A549 (cell line): ENCODE results near the gene IL23A. TPM values are rescaled to one million over a fixed set of nuclear protein-coding genes. Genes with fewer than 3 reads are reported as not detected.
A peak's percentile ranks its signal among the peaks of the same experiment; 100 is the strongest.

ENCODE experiments used
- ATAC-seq, 2 experiments: fragments of 200-7000 bp in 1 of 2; fragments of >200 bp in 1 of 2; cut with Nextera tagmentation in 1 of 2; cut with Tn5 transposase in 1 of 2; 3 replicates each; pipeline versions ENCODE4 v1.8.0 to v1.9.1; 2018 to 2020; ENCODE audit warnings: mild to moderate bottlenecking in 1 of 2, moderate library complexity in 1 of 2
- CTCF ChIA-PET: fragments of 300-600 bp; sonication (Branson Sonifier 250); formaldehyde crosslinking; extraction: SDS; loops from one replicate; lab custom pipeline; 2021; ENCODE audit warnings: antibody characterized with exemption, inconsistent platforms; lab: Yijun Ruan, JAX
- POLR2A ChIA-PET: fragments of 350-600 bp; formaldehyde crosslinking; extraction: SDS; loops from one replicate; lab custom pipeline; 2021; ENCODE audit warnings: antibody characterized with exemption, inconsistent platforms; lab: Yijun Ruan, JAX
- DNase-seq, 2 experiments: peaks; one replicate each; pipeline versions ENCODE4 v3.0.0 to v3.0.0-alpha.2; 2011 to 2016; ENCODE audit warnings: low read depth in 1 of 2, low spot score in 1 of 2
- FAIRE-seq: peaks from 2 replicates; lab custom pipeline; 2011; peaks lifted over from hg19 to GRCh38; lab: Jason Lieb, UNC
- H3K27ac ChIP-seq, 2 experiments: fragments of >200 bp; sonication (Bioruptor Twin); formaldehyde crosslinking; 3 replicates each; pipeline ENCODE4 v1.5.1; 2016 to 2017
- H3K4me1 ChIP-seq: fragments of >200 bp; sonication (Bioruptor Twin); formaldehyde crosslinking; 3 replicates; pipeline ENCODE4 v1.6.1; 2016
- H3K4me2 ChIP-seq: fragments of >200 bp; sonication (Bioruptor Twin); formaldehyde crosslinking; 3 replicates; pipeline ENCODE4 v1.6.1; 2016
- H3K4me3 ChIP-seq: fragments of >200 bp; sonication (Bioruptor Twin); formaldehyde crosslinking; 3 replicates; pipeline ENCODE4 v1.5.1; 2016
- H3K9me3 ChIP-seq: fragments of >200 bp; sonication (Bioruptor Twin); formaldehyde crosslinking; 3 replicates; pipeline ENCODE4 v1.6.1; 2016
- CBX8 ChIP-seq: fragments of 200-600 bp; sonication (generic); IDR thresholded peaks from 2 replicates; pipeline ENCODE4 v1.6.1; 2016
- CTCF ChIP-seq: fragments of >200 bp; sonication (Bioruptor Twin); formaldehyde crosslinking; IDR thresholded peaks from 3 replicates; pipeline ENCODE4 v1.5.1; 2016
- ELK1 ChIP-seq: fragments of 150-350 bp; IDR thresholded peaks from 2 replicates; pipeline ENCODE4 v1.6.1; 2014; ENCODE audit warnings: low read depth, mild to moderate bottlenecking, low read length
- FOXS1 ChIP-seq: fragments of 250-450 bp; sonication (Bioruptor Pico); IDR thresholded peaks from 2 replicates; pipeline ENCODE4 v1.5.0; 2020; ENCODE audit warnings: mild to moderate bottlenecking, moderate library complexity
- KDM5A ChIP-seq: fragments of 200-600 bp; sonication (generic); IDR thresholded peaks from 2 replicates; pipeline ENCODE4 v1.6.1; 2016; ENCODE audit warnings: antibody characterized with exemption, mild to moderate bottlenecking
- MAFK ChIP-seq: fragments of 450-650 bp; IDR thresholded peaks from 2 replicates; pipeline ENCODE4 v1.6.1; 2014; ENCODE audit not compliant: partially characterized antibody
- NR3C1 ChIP-seq: fragments of >200 bp; sonication (Bioruptor Twin); formaldehyde crosslinking; IDR thresholded peaks from 3 replicates; pipeline ENCODE4 v1.6.1; 2017
- PHF8 ChIP-seq: fragments of 200-600 bp; sonication (generic); IDR thresholded peaks from 2 replicates; pipeline ENCODE4 v1.6.1; 2016; ENCODE audit warnings: low read depth, mild to moderate bottlenecking, antibody characterized with exemption, moderate library complexity, borderline replicate concordance
- RAD21 ChIP-seq, 2 experiments: fragments of >200 bp in 1 of 2; sonication (Bioruptor Twin) in 1 of 2; formaldehyde crosslinking in 1 of 2; IDR thresholded peaks in 1 of 2; conservative IDR thresholded peaks in 1 of 2; 2 replicates in 1 of 2; 3 replicates in 1 of 2; pipeline ENCODE4 v1.6.1; 2012 to 2018; ENCODE audit warnings: inconsistent platforms in 1 of 2
- REST ChIP-seq: fragments of 200-600 bp; sonication (generic); IDR thresholded peaks from 2 replicates; pipeline ENCODE4 v1.6.1; 2016; ENCODE audit warnings: antibody characterized with exemption, mild to moderate bottlenecking, moderate library complexity
- RNF2 ChIP-seq: fragments of 200-600 bp; sonication (generic); IDR thresholded peaks from 2 replicates; pipeline ENCODE4 v1.6.1; 2016; ENCODE audit warnings: low read depth, mild to moderate bottlenecking, antibody characterized with exemption, moderate library complexity, borderline replicate concordance
- SREBF2 ChIP-seq: fragments of 450-650 bp; IDR thresholded peaks from 2 replicates; pipeline ENCODE4 v1.6.1; 2014; ENCODE audit warnings: mild to moderate bottlenecking, moderate library complexity
- WGBS: methylation state at CpG from one replicate; pipeline ENCODE4 v1.1.6; 2017; ENCODE audit errors: missing lambda C conversion rate; 5-methylcytosine and 5-hydroxymethylcytosine counted together
- polyA plus RNA-seq, 4 experiments: library from polyadenylated mRNA; depleted of rRNA in 3 of 4; stranded (reverse); fragments of >200 nt; fragmentation: RNase III in 1 of 4; extraction: RNeasy Plus Mini Kit Qiagen cat#74134 plus additional on column Dnase treatment in 1 of 4; gene quantifications; 2 replicates in 3 of 4; 3 replicates in 1 of 4; pipeline ENCODE4 v1.2.3, GENCODE V29; 2011 to 2017

Gene IL23A
- polyA plus RNA-seq, 2 of the 4 experiments (the other 2 are of a cell fraction) = 0.21 to 0.31 TPM

GRCh38 chr12:56375598-56376434 is 37.1 kb downstream of the IL23A start:
- no peak overlapping the region for H3K4me3 ChIP-seq
- no peak overlapping the region for H3K27ac ChIP-seq
- CTCF ChIA-PET = interaction anchor here (0.7 to 2.6 kb wide), 4 partner anchors 50 to 248 kb away, joined by 3 to 7 read pairs (median 4); partner anchors contain the start of gene ESYT1
- TF ChIP-seq NR3C1 (no peak), CTCF (no peak), KDM5A (no peak), CBX8 (no peak), ELK1 (no peak), REST (no peak), PHF8 (no peak)
- TF ChIP-seq, all 56 proteins: peak for 0
- no peak overlapping the region for H3K4me2 ChIP-seq
- peaks cover 8% of the 10 kb centered on the region; the same call in 1 of the 3 replicates for H3K9me3 ChIP-seq
- no peak for DNase-seq
- peak in 1 of 2 experiments; percentile 26; a peak in 2 of 6 replicates for ATAC-seq
- WGBS = 63% methylated on average over 11 of the region's 11 CpGs
- POLR2A ChIA-PET = no interaction called here
- FAIRE-seq = no peak
- H3K4me1 ChIP-seq = no peaks in the 10 kb centered on the region

GRCh38 chr12:56377310-56377988 is 38.8 kb downstream of the IL23A start:
- Histone ChIP-seq H3K4me3 (no peak overlapping the region), H3K9me3 (peaks cover 8% of the 10 kb centered on the region; the same call in 1 of the 3 replicates), H3K4me2 (no peak overlapping the region), H3K4me1 (no peaks in the 10 kb centered on the region), H3K27ac (no peak overlapping the region)
- 70% methylated on average over 4 of the region's 4 CpGs for WGBS
- TF ChIP-seq MAFK = no peak
- TF ChIP-seq REST = no peak
- no peak for TF ChIP-seq RNF2
- TF ChIP-seq FOXS1 (CRISPR knock-in tag) = no peak
- TF ChIP-seq SREBF2 = no peak
- TF ChIP-seq RAD21 (conservative IDR thresholded peaks at IDR 0.05 in 1 of 2, IDR thresholded peaks at IDR 0.05 in 1 of 2) = peak in 1 of 2 experiments; percentile 46; a peak in 2 of 5 replicates
- ChIA-PET POLR2A (interaction anchor here (0.5 kb wide), 1 partner anchor 20 kb away, joined by 4 read pairs; no protein-coding TSS in a partner anchor), CTCF (interaction anchor here (0.9 to 2.6 kb wide), 5 partner anchors 8 to 87 kb away, joined by 3 to 9 read pairs (median 4); no protein-coding TSS in a partner anchor)
- FAIRE-seq (no peak), DNase-seq (peak in 1 of 2 experiments; percentile 48), ATAC-seq (peak; percentile 66 to 80)
